Posterior vena cava (tissue), 2 donors: ENCODE data around the gene NAV3. TPM values are rescaled to one million over a fixed set of nuclear protein-coding genes. Genes with fewer than 3 reads are reported as not detected.

Experiments
- DNase-seq: peaks from one replicate; pipeline ENCODE4 v3.0.0-alpha.2; 2020; ENCODE audit warnings: low spot score
- intact Hi-C, 2 donors: fragments of 100-400 bp; cut with DNase I; formaldehyde crosslinking; loops; one replicate each; pipeline versions ENCODE4 v1.14.1 to v1.14.2; 2022 to 2023
- total RNA-seq, 2 donors: library from RNA; stranded (reverse); fragmentation: NEBNext Ultra II Directional; extraction: Animal tissue kit (Norgen Biotek cat#: 25700); gene quantifications; one replicate each; pipeline ENCODE4 v1.2.1, GENCODE V29; 2021
- donor health status: DM: yes; HTN: yes; CAD: no.
- donor health status: DM: yes; HTN: yes; CAD: no.

Gene NAV3
- total RNA-seq, 2 donors from 2014 or later: 13.6 to 17.4 TPM

GRCh38 chr12:78149459-78149858 lies 318.8 kb downstream of the NAV3 start:
- intact Hi-C loops: no loop called here
- no peak for DNase-seq

- intact Hi-C loops: no loop called here
These were observed 324.9 kb downstream of the NAV3 start for GRCh38 chr12:78155546-78155945.

GRCh38 chr12:78156751-78157150 lies 326.1 kb downstream of the NAV3 start:
- intact Hi-C loops: no loop called here
- no peak for DNase-seq

More at GRCh38 chr12:78155546-78155945, 324.9 kb downstream of the NAV3 start:
- DNase-seq: no peak

- intact Hi-C loops: no loop called here
- DNase-seq: no peak
These were observed 326.5 kb downstream of the NAV3 start for GRCh38 chr12:78157199-78157598.

GRCh38 chr12:78164154-78164553 lies 333.5 kb downstream of the NAV3 start:
- no peak for DNase-seq
- intact Hi-C loops: no loop called here

GRCh38 chr12:78167510-78167909 lies 336.8 kb downstream of the NAV3 start:
- intact Hi-C loops: no loop called here
- DNase-seq: no peak

GRCh38 chr12:78171061-78171460 lies 340.4 kb downstream of the NAV3 start:
- intact Hi-C loops: no loop called here
- DNase-seq: no peak

- DNase-seq: no peak
- intact Hi-C loops: no loop called here
These were observed 345.9 kb downstream of the NAV3 start for GRCh38 chr12:78176643-78177042.

GRCh38 chr12:78177298-78177697 lies 346.6 kb downstream of the NAV3 start:
- intact Hi-C loops: no loop called here
- DNase-seq: no peak

- intact Hi-C loops: no loop called here
- no peak for DNase-seq
These were observed 348.7 kb downstream of the NAV3 start for GRCh38 chr12:78179346-78179745.

GRCh38 chr12:78181544-78182162 lies 351.0 kb downstream of the NAV3 start:
- intact Hi-C loops: no loop called here
- DNase-seq: no peak

GRCh38 chr12:78183824-78184223 lies 353.1 kb downstream of the NAV3 start:
- intact Hi-C loops: no loop called here
- DNase-seq: no peak

- intact Hi-C loops: no loop called here
- DNase-seq: no peak
These were observed 354.4 kb downstream of the NAV3 start for GRCh38 chr12:78185109-78185508.

- intact Hi-C loops: no loop called here
- DNase-seq: no peak
These were observed 355.0 kb downstream of the NAV3 start for GRCh38 chr12:78185651-78186050.

- intact Hi-C loops: no loop called here
- DNase-seq: no peak
These were observed 356.0 kb downstream of the NAV3 start for GRCh38 chr12:78186670-78187069.

- intact Hi-C loops: no loop called here
- no peak for DNase-seq
These were observed 357.0 kb downstream of the NAV3 start for GRCh38 chr12:78187741-78188140.

GRCh38 chr12:78189656-78190055 lies 359.0 kb downstream of the NAV3 start:
- DNase-seq: no peak
- intact Hi-C loops: no loop called here

- no peak for DNase-seq
- intact Hi-C loops: no loop called here
These were observed 360.9 kb downstream of the NAV3 start for GRCh38 chr12:78191611-78192010.

- DNase-seq: no peak
- intact Hi-C loops: no loop called here
These were observed 362.3 kb downstream of the NAV3 start for GRCh38 chr12:78192979-78193378.

GRCh38 chr12:78194448-78194847 lies 363.8 kb downstream of the NAV3 start:
- intact Hi-C loops: no loop called here

GRCh38 chr12:78198896-78199295 lies 368.2 kb downstream of the NAV3 start:
- no peak for DNase-seq
- intact Hi-C loops: no loop called here

More at GRCh38 chr12:78194448-78194847, 363.8 kb downstream of the NAV3 start:
- no peak for DNase-seq

GRCh38 chr12:78199926-78200325 lies 369.2 kb downstream of the NAV3 start:
- intact Hi-C loops: no loop called here
- DNase-seq: no peak
